ENCODE results near the gene STXBP3.

DNA sequence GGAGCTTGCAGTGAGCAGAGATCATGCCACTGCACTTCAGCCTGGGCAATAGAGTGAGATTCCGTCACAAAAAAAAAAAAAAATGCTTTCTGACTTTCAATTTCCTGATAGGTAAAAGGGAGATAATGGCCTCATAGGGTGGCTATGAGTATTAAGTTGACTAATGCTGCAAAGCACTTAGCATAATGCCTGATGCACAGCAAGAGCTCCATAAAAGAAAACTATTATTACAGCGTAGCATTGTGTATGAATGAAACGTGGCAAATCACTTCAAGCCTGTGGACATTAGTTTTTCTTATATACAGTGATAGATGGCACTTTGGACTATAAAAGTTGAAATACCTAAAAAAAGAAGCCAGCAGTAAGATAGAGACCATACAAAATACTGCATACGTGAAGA is 17.0 kb upstream of the STXBP3 start:
- TF ChIP-seq, protein P1, sequence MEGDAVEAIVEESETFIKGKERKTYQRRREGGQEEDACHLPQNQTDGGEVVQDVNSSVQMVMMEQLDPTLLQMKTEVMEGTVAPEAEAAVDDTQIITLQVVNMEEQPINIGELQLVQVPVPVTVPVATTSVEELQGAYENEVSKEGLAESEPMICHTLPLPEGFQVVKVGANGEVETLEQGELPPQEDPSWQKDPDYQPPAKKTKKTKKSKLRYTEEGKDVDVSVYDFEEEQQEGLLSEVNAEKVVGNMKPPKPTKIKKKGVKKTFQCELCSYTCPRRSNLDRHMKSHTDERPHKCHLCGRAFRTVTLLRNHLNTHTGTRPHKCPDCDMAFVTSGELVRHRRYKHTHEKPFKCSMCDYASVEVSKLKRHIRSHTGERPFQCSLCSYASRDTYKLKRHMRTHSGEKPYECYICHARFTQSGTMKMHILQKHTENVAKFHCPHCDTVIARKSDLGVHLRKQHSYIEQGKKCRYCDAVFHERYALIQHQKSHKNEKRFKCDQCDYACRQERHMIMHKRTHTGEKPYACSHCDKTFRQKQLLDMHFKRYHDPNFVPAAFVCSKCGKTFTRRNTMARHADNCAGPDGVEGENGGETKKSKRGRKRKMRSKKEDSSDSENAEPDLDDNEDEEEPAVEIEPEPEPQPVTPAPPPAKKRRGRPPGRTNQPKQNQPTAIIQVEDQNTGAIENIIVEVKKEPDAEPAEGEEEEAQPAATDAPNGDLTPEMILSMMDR (conservative IDR thresholded peaks at IDR 0.05) = no peak
- TF ChIP-seq ZFX (IDR thresholded peaks at IDR 0.05) = no peak
